ENCODE results near the gene SPRED2. TPM values are rescaled to one million over a fixed set of nuclear protein-coding genes. Genes with fewer than 3 reads are reported as not detected.

The SPRED2 gene
- total RNA-seq, 2 donors from 2014 or later, result 21.9 to 22.3 TPM

- H3K27ac ChIP-seq, result no peak overlapping the region
- no peak overlapping the region for H3K4me3 ChIP-seq
- ATAC-seq (ENCODE audit: insufficient number of reproducible peaks, low FRiP score, low read depth), result no peak
- TF ChIP-seq CTCF (IDR thresholded peaks at IDR 0.05), result no peak
- H3K36me3 ChIP-seq, result no peaks in the 10 kb centered on the region
- H3K9me3 ChIP-seq, result no peaks in the 10 kb centered on the region
- peaks cover 14 to 58% of the 10 kb centered on the region in 2 donors for H3K4me1 ChIP-seq (ENCODE audit: control insufficient read depth in 1 of 2, low read depth in 2 of 2)
- no peaks in the 10 kb centered on the region for H3K27me3 ChIP-seq (replicated peaks; ENCODE audit: insufficient read depth)
- no peak for DNase-seq (ENCODE audit: low spot score)
These were observed 62.4 kb downstream of the SPRED2 start for GRCh38 chr2:65369980-65370379.

- ATAC-seq (ENCODE audit: insufficient number of reproducible peaks, low FRiP score, low read depth) (no peak), DNase-seq (ENCODE audit: low spot score) (no peak)
- no peaks in the 10 kb centered on the region for H3K9me3 ChIP-seq
- H3K4me1 ChIP-seq (ENCODE audit: control insufficient read depth in 1 of 2, low read depth in 2 of 2), result peaks cover 14 to 56% of the 10 kb centered on the region in 2 donors
- H3K27me3 ChIP-seq (replicated peaks; ENCODE audit: insufficient read depth), result no peaks in the 10 kb centered on the region
- H3K27ac ChIP-seq, result no peak overlapping the region
- no peaks in the 10 kb centered on the region for H3K36me3 ChIP-seq
- no peak overlapping the region for H3K4me3 ChIP-seq
- TF ChIP-seq CTCF (IDR thresholded peaks at IDR 0.05), result no peak
These were observed 62.8 kb downstream of the SPRED2 start for GRCh38 chr2:65369574-65369973.

- no peak for TF ChIP-seq CTCF (IDR thresholded peaks at IDR 0.05)
- H3K27ac ChIP-seq, result no peak overlapping the region
- peaks cover 14 to 52% of the 10 kb centered on the region in 2 donors for H3K4me1 ChIP-seq (ENCODE audit: control insufficient read depth in 1 of 2, low read depth in 2 of 2)
- no peak overlapping the region for H3K4me3 ChIP-seq
- no peaks in the 10 kb centered on the region for H3K36me3 ChIP-seq
- ATAC-seq (ENCODE audit: insufficient number of reproducible peaks, low FRiP score, low read depth), result no peak
- no peak for DNase-seq (ENCODE audit: low spot score)
- H3K9me3 ChIP-seq, result no peaks in the 10 kb centered on the region
- no peaks in the 10 kb centered on the region for H3K27me3 ChIP-seq (replicated peaks; ENCODE audit: insufficient read depth)
These were observed 63.9 kb downstream of the SPRED2 start for GRCh38 chr2:65368468-65368867.

- Histone ChIP-seq H3K9me3 (no peaks in the 10 kb centered on the region), H3K27me3 (replicated peaks; ENCODE audit: insufficient read depth) (no peaks in the 10 kb centered on the region), H3K27ac (no peak overlapping the region), H3K4me3 (no peak overlapping the region), H3K4me1 (ENCODE audit: control insufficient read depth in 1 of 2, low read depth in 2 of 2) (peaks cover 14 to 50% of the 10 kb centered on the region in 2 donors), H3K36me3 (no peaks in the 10 kb centered on the region)
- DNase-seq (ENCODE audit: low spot score), result no peak
- no peak for ATAC-seq (ENCODE audit: insufficient number of reproducible peaks, low FRiP score, low read depth)
- TF ChIP-seq CTCF (IDR thresholded peaks at IDR 0.05), result no peak
These were observed 64.9 kb downstream of the SPRED2 start for GRCh38 chr2:65367524-65367923.

GRCh38 chr2:65366595-65367125 is 65.7 kb downstream of the SPRED2 start:
- Histone ChIP-seq H3K36me3 (no peaks in the 10 kb centered on the region), H3K27me3 (replicated peaks; ENCODE audit: insufficient read depth) (no peaks in the 10 kb centered on the region), H3K9me3 (no peaks in the 10 kb centered on the region), H3K4me1 (ENCODE audit: control insufficient read depth in 1 of 2, low read depth in 2 of 2) (peaks cover 14 to 45% of the 10 kb centered on the region in 2 donors), H3K27ac (peak overlapping the region in 1 of 2 donors; percentile 51), H3K4me3 (peak overlapping the region; percentile 18)
- TF ChIP-seq CTCF (IDR thresholded peaks at IDR 0.05), result no peak
- peak; percentile 23 for DNase-seq (ENCODE audit: low spot score)
- ATAC-seq (ENCODE audit: insufficient number of reproducible peaks, low FRiP score, low read depth), result peak; percentile 83
